Measurements from ENCODE around the gene ARL11.

DNA sequence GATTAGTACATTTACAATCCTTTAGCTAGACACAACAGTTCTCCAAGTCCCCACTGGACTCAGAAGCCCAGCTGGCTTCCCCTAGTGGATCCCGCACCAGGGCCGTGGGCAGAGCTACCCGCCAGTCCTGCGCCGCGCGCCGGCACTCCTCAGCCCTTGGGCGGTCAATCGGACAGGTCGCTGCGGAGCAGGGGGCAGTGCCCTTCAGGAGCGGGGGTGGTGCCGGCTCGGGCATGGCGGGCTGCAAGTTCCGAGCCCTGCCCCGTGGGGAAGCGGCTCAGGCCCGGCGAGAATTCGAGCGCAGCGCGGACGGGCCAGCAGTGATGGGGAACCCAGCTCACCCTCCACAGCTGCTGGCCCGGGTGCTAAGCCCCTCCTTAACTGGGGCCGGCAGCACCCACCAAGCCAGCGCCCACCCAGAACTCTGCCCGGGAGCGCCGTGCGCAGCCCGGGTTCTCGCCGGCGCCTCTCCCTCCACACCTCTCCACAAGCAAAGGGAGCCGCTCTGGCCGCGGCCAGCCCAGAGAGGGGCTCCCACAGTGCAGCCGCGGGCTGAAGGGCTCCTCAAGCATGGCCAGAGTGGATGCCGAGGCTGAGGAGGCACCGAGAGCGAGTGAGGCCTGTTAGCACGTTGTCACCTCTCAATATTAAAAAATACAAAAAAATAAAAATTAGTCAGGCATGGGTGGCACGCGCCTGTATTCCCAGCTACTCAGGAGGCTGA is 50.0 kb downstream of the ARL11 start:
- TF ChIP-seq EZH2 (IDR thresholded peaks at IDR 0.05; ENCODE audit: insufficient read depth, poor library complexity, severe bottlenecking) (no peak), EZH2phosphoT487 (IDR thresholded peaks at IDR 0.05; ENCODE audit: insufficient read depth, low read depth) (no peak)

Data from GM23248 (cell line).